SIG-M5 treated with dmso at 0.1 percent for 504 hours (cell line): ENCODE measurements around the gene MICAL3.
A peak's percentile ranks its signal among the peaks of the same experiment; 100 is the strongest.
"Not testable (repeated sequence)": the region's sequence is repeated elsewhere in the genome, so short reads cannot be mapped to it uniquely, and the experiment has no call there.

Experiments used
- DNase-seq: peaks from one replicate; lab custom pipeline; 2025; ENCODE audit not compliant: unreplicated experiment; lab: John Stamatoyannopoulos, UW

The MICAL3 gene

GRCh38 chr22:18001040-18001893, 23.1 kb downstream of the MICAL3 start:
- DNase-seq, result peak; percentile 92

GRCh38 chr22:18000441-18001039, 23.8 kb downstream of the MICAL3 start:
- no peak for DNase-seq

GRCh38 chr22:17999851-18000250, 24.5 kb downstream of the MICAL3 start:
- DNase-seq, result no peak

- no peak for DNase-seq
These were observed 25.4 kb downstream of the MICAL3 start for GRCh38 chr22:17998913-17999312.

GRCh38 chr22:17997456-17997855, 26.9 kb downstream of the MICAL3 start:
- DNase-seq, result no peak

GRCh38 chr22:17995256-17995655, 29.1 kb downstream of the MICAL3 start:
- DNase-seq, result not testable (repeated sequence)

- no peak for DNase-seq
These were observed 29.8 kb downstream of the MICAL3 start for GRCh38 chr22:17994424-17995108.

GRCh38 chr22:17992976-17993375, 31.4 kb downstream of the MICAL3 start:
- DNase-seq, result not testable (repeated sequence)

GRCh38 chr22:17991992-17992391, 32.4 kb downstream of the MICAL3 start:
- DNase-seq, result not testable (repeated sequence)

GRCh38 chr22:17990942-17991341, 33.4 kb downstream of the MICAL3 start:
- DNase-seq, result no peak

- DNase-seq, result no peak
These were observed 34.2 kb downstream of the MICAL3 start for GRCh38 chr22:17990147-17990546.

- DNase-seq, result no peak
These were observed 35.4 kb downstream of the MICAL3 start for GRCh38 chr22:17988800-17989513.

- no peak for DNase-seq
These were observed 38.8 kb downstream of the MICAL3 start for GRCh38 chr22:17985606-17986005.

- not testable (repeated sequence) for DNase-seq
These were observed 39.3 kb downstream of the MICAL3 start for GRCh38 chr22:17985071-17985470.

- DNase-seq, result no peak
These were observed 40.2 kb downstream of the MICAL3 start for GRCh38 chr22:17984114-17984513.

- DNase-seq, result no peak
These were observed 41.7 kb downstream of the MICAL3 start for GRCh38 chr22:17982572-17983141.

GRCh38 chr22:17981497-17981896, 42.9 kb downstream of the MICAL3 start:
- DNase-seq, result no peak

GRCh38 chr22:17980638-17981051, 43.7 kb downstream of the MICAL3 start:
- no peak for DNase-seq

- DNase-seq, result no peak
These were observed 44.3 kb downstream of the MICAL3 start for GRCh38 chr22:17980015-17980590.

GRCh38 chr22:17978027-17978426, 46.3 kb downstream of the MICAL3 start:
- DNase-seq, result no peak

GRCh38 chr22:17977371-17977770, 47.0 kb downstream of the MICAL3 start:
- DNase-seq, result no peak
